Right hindlimb (tissue), 1 donor: ENCODE measurements around the gene ZNF688.
A peak's percentile ranks its signal among the peaks of the same experiment; 100 is the strongest.
"Not testable (repeated sequence)": the region's sequence is repeated elsewhere in the genome, so short reads cannot be mapped to it uniquely, and the experiment has no call there.

Source experiments
- DNase-seq: peaks from one replicate; pipeline ENCODE4 v3.0.0-alpha.2; 2018

ZNF688 gene

DNA sequence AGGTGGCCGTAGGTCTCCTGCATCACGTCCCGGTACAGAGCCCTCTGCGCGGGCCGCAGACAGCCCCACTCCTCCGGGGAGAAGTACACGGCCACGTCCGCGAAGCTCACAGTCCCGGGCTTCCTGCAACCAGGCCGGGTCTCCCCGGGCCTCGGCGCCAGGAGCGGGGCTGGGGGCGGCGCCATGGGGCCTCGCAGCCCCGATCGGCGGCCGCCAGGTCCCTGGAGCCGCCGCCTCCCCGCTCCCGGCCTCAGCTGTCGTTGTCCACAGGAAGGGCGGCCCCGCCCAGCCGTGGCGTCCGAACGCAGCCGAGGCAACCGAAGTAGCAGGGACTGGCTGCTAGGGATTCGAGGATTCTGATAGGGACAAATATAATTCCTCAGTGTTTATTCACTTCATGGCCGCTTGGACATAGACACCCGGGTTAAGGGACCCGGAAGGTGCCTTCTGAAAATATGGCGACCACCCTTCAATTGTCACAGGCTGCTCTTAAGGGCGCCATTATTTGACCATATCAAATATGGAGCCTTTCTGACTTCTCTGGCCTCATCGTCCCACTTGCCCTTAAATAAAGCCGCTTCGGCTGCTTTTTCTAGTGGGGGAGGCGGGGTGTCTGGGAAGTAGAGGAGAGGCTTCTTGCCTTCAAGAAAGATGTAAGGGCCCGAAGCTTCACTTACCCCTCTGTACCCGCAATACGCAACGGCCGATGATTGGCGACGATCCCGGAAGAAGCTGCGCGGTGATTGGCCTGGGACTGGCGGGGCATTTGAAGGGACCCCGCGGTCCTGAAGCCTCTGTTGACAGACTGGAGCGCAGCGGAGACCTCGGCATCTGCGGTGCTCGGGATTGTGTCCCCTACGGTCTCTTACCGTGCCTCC lies at the start of gene ZNF688:
ZNF688 (minus strand) TSS at position 270 of the 878 bp plus-strand sequence; CDS start at position 185, 85 bp downstream.
- peak; percentile 98 for DNase-seq

DNA sequence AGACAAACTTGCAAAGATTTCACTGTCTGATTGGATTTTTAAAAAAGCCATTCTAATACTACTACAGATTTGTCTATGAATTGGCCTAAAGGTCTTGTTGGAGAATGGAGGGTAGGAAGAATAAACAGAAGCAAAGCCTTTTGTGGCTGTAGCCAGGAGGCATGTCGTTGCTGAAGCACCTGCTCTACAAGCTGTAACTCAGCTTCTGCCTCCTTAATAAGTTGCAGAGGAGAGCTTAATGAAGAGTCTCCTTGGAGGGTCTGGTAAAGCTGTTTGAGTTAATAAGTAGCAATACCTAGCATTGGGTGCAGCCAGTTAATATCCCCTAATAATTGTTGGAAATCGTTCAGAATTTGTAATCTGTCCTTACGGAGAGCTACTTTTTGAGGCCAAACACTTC lies 48.7 kb upstream of the ZNF688 start:
- DNase-seq, result no peak

DNA sequence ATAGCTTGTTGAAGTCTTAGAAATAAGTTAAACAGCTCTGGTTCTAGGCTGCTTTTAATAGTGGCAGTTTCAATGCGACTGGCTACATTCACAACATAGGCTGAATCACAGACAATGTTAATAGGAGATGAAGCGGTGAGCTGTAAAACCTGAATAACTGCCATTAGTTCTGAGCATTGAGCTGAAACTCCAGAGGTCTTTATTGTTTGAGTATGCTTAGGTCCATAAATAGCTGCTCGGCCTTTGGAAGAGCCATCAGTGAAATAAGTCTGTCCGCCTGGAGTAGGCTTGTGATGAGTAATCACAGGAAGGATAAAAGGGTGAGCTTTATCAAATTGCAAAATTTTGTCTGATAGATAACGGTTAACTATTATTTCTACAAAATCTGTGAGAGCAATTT lies 48.1 kb upstream of the ZNF688 start:
- DNase-seq, result no peak

DNA sequence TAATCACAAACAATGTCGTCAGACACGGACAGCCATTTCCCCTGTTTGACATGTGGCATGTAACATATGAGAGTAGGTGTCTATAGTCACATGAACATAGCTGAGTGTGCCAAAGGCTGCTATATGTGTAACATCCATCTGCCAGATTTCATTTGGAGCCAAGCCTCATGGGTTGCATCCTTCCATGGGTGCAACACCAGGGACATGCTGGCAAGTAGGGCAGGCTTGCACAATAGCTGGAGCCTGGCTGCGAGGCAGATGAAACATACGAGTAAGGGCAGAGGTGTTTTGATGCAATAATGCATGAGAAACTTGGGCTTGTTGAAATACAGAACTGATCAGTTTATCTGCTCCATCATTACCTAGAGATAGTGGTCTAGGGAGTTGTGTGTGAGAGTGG lies 47.7 kb upstream of the ZNF688 start:
- DNase-seq, result no peak

- no peak for DNase-seq
Measured at GRCh38 chr16:30615358-30616091, 44.0 kb upstream of the ZNF688 start.

DNA sequence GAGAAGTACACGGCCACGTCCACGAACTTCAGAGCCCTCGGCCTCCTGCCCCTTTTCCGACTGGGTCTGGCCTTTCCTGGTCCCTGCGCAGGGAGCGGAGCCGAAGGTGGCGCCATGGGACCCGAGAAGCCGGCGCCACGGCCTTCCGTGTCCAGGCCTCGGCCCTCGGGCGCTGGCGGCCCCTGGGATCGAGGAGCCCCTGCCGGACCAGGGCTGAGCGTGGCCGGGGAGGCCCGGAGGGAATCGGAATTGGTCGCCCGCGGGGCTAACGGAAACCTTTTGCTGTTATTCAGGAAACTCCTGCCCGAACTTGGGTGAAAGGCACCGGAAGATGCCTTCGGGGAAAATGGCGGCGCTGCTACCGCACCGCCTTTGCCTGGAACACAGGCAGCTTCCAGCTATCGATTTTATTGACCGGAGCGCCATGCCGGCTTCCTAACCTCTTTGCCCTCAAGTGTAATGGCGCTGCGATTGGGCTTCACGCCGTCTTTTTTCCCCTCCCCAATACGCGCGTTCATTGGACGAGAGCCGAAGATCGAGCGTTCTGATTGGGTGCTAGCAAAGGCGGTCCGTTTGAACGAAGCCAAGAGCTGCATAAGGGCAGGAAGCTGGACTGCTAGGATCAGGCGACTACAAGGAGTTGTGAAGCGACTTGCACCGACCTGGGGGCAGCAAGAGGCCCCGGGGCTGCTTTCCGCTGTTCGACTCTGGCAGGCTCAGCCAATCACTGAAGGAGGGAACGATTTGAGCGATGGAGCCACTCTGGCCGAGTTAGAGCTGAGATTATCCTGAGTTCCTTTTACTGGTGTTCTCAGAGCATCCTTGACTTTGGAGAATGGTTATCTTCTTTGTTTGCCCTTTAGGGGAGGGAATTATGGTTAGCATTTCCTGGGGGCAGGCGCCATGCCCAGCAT lies 38.7 kb upstream of the ZNF688 start, which contains the start of gene ZNF689:
ZNF689 (minus strand) TSS at position 464 of the 914 bp plus-strand sequence; CDS start at position 116, 348 bp downstream.
- DNase-seq, result peak; percentile 97

DNA sequence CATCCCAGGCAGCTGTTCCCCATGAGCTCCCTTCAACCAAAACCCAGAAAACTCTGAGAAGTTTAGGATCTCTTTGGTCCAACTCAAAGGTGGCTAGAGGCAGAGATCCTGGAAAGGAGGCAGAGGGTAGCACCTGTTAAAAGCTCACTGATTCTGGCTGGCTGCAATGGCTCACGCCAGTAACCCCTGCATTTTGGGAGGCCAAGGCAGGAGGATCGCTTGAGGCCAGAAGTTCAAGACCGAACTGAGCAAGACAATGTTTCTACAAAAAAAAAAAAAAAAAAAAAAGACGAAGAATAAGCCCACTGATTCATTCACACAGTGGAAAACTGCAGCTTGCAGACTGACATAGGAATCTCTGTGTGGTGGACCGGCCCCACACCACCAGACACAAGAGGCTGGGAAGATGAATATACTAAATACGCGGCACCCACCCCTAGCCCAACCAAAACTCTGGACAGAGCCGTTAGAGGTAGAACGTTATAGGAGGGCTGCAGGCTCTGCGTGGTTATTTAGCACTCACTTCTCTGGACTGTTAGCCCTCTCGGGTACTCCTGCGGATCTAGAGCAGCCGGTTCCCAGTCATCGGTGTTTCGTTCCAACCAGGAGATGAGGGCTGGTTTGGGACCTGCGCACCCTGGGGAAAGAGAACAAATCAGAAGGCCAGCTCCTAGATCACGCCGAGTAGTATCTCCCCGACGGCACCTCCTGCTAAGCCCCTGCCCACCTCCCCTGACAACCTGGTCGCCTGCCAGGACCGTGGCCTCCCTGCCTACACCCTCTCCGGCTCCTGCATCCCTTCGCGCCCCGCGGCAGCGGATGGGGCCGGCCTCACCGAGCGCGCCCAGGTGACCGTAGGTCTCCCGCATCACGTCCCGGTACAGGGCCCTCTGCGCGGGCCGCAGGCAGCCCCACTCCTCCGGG lies 37.8 kb upstream of the ZNF688 start:
- peak; percentile 69 for DNase-seq

GRCh38 chr16:30606004-30606403 lies 34.5 kb upstream of the ZNF688 start:
- DNase-seq, result no peak

DNA sequence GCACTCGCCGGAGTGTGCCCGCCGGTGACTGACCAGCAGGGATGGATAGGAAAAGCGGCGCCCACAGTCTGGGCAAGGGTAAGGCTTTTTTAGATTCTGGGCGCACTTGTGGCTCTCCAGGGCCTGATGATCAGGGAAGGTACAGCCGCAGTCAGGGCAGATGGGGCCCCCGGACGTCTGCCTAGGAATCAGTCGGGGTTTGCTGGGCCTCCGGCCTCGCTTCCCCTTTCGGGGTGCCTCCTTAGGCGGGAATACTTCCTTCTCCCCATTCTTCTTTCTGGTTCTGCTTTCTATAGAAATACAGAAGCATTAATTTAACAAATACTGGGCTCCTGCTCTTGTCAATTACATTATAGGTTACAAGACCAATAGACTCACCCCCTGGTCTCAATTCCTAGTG lies 33.6 kb upstream of the ZNF688 start:
- DNase-seq, result no peak

DNA sequence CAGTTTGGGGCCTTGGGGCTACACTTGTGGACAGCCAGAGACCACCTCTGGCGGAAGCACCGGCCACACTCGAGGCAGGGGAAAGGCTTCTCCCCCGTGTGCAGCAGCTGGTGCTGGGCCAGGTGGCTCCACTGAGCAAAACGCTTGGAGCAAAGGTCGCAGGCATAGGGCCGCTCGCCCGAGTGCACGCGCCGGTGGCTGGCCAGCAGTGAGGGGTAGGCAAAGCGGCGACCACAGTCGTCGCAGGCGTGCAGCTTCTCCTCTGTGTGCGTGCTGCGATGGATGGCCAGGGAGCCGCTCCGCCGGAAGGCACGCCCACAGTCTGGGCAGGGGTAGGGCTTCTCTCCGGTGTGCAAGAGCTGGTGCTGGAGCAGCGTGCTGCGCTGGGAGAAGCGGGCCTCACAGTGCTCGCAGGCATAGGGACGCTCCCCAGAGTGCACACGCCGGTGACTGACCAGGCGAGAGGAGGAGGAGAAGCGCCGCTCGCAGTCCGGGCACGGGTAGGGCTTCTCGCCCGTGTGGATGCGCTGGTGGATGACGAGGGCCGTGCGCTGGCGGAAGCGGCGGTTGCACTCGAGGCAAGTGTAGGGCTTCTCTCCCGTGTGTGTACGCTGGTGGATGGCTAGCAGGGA lies 32.9 kb upstream of the ZNF688 start:
- DNase-seq, result no peak

DNA sequence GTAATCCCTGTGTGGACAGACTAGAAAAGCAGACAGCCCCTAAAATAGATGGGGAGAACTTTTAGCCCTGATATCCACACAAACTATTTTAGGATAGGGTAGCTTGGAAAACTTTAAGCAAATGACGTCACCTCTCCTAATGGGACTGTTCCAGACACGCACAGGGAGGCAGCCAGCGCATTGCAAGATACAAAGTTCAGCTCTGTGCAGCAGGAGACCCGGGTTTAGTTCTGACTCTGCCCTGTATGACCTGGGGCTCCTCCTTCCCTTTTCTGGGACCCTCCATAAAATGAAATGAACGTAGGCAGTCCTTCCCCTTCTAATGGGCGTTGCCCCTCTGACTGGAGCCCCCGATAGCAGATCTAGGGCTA lies 32.4 kb upstream of the ZNF688 start:
- no peak for DNase-seq

GRCh38 chr16:30602616-30603277 lies 31.2 kb upstream of the ZNF688 start:
- DNase-seq, result peak; percentile 36

GRCh38 chr16:30601966-30602365 lies 30.5 kb upstream of the ZNF688 start:
- no peak for DNase-seq

DNA sequence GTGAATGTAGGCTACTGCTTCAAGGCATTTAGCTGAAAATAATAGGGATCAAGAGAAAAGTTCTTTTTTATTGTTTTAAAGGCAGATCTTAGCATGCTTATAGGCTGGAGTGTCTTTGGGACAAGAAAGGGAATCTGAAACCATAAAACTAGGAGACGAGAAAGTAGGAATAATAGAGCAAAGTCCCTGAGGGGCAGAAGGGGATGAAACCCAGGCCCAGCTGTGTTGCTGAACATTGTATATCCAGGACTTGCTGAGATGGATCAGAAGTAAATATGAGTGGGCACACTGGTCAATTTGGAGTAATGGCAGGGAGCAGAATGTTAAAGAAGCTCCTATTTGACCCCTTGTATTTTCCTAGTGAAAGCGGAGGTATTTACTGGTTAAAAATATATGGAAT lies 29.4 kb upstream of the ZNF688 start:
- DNase-seq, result no peak

DNA sequence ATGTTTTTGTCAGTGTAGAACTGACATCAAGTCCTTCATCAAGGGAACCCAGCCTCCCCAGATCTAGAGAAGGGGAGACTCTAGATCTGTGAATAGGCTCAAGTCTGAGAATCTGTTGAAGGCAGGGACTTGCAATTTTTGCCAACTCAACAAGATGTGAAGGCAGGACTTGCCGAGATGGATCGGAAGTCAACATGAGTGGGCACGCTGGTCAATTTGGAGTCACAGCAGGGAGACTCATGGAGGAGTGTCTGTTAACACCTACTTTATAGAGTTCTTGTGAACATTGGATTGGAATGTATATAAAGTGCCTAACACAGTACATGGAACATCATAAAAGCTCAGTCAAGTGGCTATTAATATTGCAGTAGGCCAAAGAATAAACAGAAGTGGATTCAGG lies 28.7 kb upstream of the ZNF688 start:
- no peak for DNase-seq

DNA sequence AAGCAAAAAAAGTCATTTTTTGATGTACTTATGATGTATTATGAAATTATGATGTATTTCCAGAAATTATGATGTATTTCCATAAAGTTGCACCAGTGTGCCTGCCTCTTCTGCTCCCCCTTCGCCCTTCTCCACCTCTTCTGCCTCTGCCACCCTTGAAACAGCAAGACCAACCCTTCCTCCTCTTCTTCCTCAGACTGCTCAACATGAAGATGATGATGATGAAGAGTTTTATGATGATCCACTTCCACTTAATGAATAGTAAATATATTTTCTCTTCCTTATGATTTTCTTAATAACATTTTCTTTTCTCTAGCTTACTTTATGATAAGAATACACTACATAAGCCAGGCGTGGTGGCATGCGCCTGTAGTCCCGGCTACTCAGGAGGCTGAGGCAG lies 21.4 kb upstream of the ZNF688 start:
- no peak for DNase-seq

GRCh38 chr16:30590869-30591268 lies 19.4 kb upstream of the ZNF688 start:
- not testable (repeated sequence) for DNase-seq

GRCh38 chr16:30589582-30589981 lies 18.1 kb upstream of the ZNF688 start:
- not testable (repeated sequence) for DNase-seq

- no peak for DNase-seq
Measured at GRCh38 chr16:30588651-30589050, 17.1 kb upstream of the ZNF688 start.

DNA sequence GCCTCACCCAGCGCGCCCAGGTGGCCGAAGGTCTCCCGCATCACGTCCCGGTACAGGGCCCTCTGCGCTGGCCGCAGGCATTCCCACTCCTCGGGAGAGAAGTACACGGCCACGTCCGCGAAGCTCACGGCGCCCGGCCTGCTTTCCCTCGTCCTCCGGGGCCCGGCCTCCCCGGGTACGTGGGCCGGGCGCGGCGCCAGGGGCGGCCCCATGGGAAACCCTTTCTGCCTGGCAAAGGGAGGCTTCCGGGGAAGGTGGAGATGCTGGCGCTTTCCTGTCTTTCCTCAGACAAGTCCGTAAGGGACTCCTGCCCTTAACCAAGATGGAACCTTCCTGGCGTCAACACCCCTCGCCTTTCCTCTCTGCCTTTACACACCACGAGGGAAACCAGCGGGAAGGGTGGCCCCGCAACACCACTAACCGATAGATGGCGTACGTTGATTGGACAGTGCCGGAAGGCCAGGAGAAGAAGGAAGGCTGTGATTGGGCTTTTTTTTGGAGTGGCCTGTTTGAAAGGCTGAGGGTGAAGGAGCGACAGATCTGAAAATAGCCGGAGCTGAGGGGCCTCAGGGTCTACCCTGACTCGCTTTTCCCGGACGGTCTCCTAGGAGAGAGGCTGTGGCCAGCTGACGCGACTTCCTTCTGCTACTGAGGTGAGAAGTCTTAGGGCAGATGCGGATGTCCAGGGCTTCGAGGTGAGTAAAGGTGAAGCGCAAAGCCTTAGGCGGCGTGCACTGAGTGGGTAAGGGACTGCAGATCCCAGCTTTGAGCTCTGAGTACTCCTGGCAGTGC lies 14.1 kb upstream of the ZNF688 start, which contains the start of gene ZNF785:
ZNF785 (minus strand) TSS at position 298 of the 792 bp plus-strand sequence; CDS start at position 212, 86 bp downstream.
- peak; percentile 98 for DNase-seq
